Skeletal muscle tissue (tissue), 4 donors: ENCODE results near the gene ADCY7. TPM values are rescaled to one million over a fixed set of nuclear protein-coding genes. Genes with fewer than 3 reads are reported as not detected.

Experiments used
- H3K27ac ChIP-seq: one replicate; pipeline ENCODE4 v1.7.0; 2013; ENCODE audit warnings: mild to moderate bottlenecking, low read depth, low read length, inconsistent platforms
- H3K27me3 ChIP-seq, 3 donors: one replicate each; pipeline ENCODE4 v1.7.0; 2013; ENCODE audit warnings: low read length in 3 of 3; ENCODE audit not compliant: control insufficient read depth in 3 of 3, insufficient read depth in 3 of 3
- H3K36me3 ChIP-seq, 3 donors: one replicate each; pipeline ENCODE4 v1.7.0; 2013; ENCODE audit warnings: low read length in 3 of 3; ENCODE audit not compliant: control insufficient read depth in 3 of 3, insufficient read depth in 3 of 3
- H3K4me1 ChIP-seq, 3 donors: one replicate each; pipeline ENCODE4 v1.7.0; 2013; ENCODE audit warnings: low read length in 3 of 3, mild to moderate bottlenecking in 3 of 3; ENCODE audit not compliant: control insufficient read depth in 3 of 3, insufficient read depth in 3 of 3
- H3K4me3 ChIP-seq, 3 donors: one replicate each; pipeline ENCODE4 v1.7.0; 2013; ENCODE audit warnings: low read length in 3 of 3
- H3K9ac ChIP-seq, 3 donors: one replicate each; pipeline ENCODE4 v1.7.0; 2013; ENCODE audit warnings: low read length in 3 of 3, mild to moderate bottlenecking in 3 of 3, moderate library complexity in 2 of 3, low read depth in 1 of 3
- H3K9me3 ChIP-seq, 3 donors: one replicate each; pipeline ENCODE4 v1.7.0; 2013; ENCODE audit warnings: low read length in 3 of 3; ENCODE audit not compliant: control insufficient read depth in 3 of 3
- total RNA-seq: library from RNA; depleted of rRNA; stranded (reverse); fragments of >200 nt; gene quantifications from one replicate; pipeline ENCODE4 v1.2.3, GENCODE V29; 2014
- donor health status: Osteomylitis.

ADCY7 gene
- total RNA-seq, 1 donor from 2014 or later: 9.4 TPM

DNA sequence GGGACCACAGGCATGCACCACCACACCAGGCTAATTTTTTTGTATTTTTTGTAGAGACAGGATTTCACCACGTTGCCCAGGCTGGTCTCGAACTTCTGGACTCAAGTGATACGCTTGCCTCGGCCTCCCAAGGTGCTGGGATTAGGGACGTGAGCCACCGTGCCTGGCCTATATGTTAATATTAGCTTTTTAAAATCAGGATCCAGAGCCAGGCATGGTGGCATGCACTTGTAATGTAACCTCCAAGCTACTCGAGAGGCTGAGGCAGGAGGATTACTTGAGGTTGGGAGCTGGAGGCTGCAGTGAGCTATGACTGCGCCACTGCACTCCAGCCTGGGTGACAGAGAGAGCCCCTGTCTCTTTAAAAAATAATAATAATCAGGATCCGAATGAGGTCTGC, 8.5 kb upstream of the ADCY7 start:
- H3K27me3 ChIP-seq: peaks cover 7 to 17% (median 8%) of the 10 kb centered on the region in 3 donors
- H3K4me1 ChIP-seq: peaks cover 10 to 22% (median 17%) of the 10 kb centered on the region in 3 donors
- H3K4me3 ChIP-seq: no peak overlapping the region
- no peaks in the 10 kb centered on the region for H3K36me3 ChIP-seq
- H3K9me3 ChIP-seq: no peaks in the 10 kb centered on the region
- H3K9ac ChIP-seq: no peak overlapping the region
- no peak overlapping the region for H3K27ac ChIP-seq

GRCh38 chr16:50259334-50260205, 6.8 kb upstream of the ADCY7 start:
- H3K9ac ChIP-seq: peak overlapping the region in 2 of 3 donors; percentile 8 to 10
- no peak overlapping the region for H3K4me3 ChIP-seq
- H3K4me1 ChIP-seq: peaks cover 10 to 22% (median 16%) of the 10 kb centered on the region in 3 donors
- H3K27me3 ChIP-seq: peaks cover 8 to 23% (median 10%) of the 10 kb centered on the region in 3 donors
- no peaks in the 10 kb centered on the region for H3K36me3 ChIP-seq
- no peaks in the 10 kb centered on the region for H3K9me3 ChIP-seq
- no peak overlapping the region for H3K27ac ChIP-seq

DNA sequence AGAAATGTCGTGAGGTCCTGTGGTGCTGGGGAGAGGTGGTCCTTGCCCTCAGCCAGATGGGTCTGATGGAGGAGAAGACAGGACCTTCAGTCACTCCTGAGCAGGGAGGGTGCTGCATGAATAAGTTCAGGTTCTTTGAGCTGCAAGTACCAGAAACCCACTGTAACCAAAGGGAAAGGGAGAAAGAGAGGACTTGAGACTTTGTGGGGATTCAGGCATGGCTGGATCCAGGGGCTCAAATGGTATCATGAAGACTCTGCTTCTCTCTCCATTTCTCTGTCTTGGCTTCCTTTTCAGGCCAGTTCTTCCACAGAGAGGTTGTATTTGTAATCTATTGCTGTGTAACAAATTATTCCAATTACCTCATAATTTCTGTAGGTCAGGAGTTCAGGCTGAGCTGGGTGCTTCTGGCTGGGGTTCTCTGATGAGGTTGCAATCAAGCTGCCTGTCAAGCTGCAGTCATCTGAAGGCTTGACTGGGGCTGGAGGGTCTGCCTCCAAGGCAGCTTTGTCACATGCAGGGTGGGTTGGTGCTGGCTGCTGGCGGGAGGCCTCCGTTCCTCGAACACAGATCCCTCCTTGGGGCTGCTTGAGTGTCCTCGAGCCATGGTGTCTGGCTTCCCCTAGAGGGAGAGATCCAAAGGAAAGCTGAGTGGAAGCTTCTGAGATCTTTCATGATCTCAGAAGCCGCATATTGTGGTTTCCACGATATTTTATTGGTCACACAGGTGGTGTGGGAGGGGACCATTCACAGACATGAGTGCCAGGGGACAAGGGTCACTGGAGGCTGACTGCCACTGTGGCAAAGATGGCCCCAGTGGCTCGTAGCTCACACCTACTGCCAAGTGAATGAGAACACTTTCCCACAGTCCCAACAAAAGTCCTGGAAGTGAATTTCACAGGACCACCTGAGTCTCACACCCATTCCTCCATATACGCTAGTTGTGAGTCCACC, 5.9 kb upstream of the ADCY7 start:
- Histone ChIP-seq H3K27ac (no peak overlapping the region), H3K36me3 (no peaks in the 10 kb centered on the region), H3K9ac (no peak overlapping the region), H3K4me3 (no peak overlapping the region), H3K4me1 (peaks cover 10 to 22% (median 17%) of the 10 kb centered on the region in 3 donors), H3K27me3 (peaks cover 8 to 23% (median 10%) of the 10 kb centered on the region in 3 donors), H3K9me3 (no peaks in the 10 kb centered on the region)

DNA sequence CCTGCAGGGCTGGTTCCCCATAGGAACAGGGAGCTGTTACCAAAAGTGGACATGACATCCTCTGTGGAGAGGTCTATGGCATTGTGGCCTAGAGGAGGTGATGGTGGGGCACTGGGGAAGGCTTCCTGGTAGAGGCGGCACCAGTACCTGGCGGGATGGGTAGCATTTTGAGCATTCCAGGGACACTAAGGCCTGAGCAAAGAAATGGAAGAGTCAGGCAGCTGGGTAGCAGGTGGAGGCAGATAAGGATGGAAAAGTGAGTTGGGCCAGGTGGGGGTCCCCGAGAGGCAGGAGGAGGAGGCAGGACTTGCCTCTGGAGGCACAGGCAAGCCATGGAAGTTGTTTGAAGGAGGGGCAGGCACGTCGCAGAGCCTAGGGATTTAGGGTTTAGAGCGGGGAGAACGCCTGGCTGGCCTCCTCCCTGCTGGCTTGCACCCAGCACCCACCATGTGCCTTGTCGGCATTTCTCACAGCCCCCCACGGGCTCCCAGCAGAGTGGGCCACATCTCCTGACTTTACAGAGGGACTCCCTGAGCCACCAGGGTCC, 5.1 kb upstream of the ADCY7 start:
- Histone ChIP-seq H3K27me3 (peaks cover 8 to 23% (median 10%) of the 10 kb centered on the region in 3 donors), H3K4me1 (peaks cover 10 to 25% (median 22%) of the 10 kb centered on the region in 3 donors), H3K9me3 (no peaks in the 10 kb centered on the region), H3K9ac (no peak overlapping the region), H3K4me3 (no peak overlapping the region), H3K27ac (no peak overlapping the region), H3K36me3 (no peaks in the 10 kb centered on the region)

GRCh38 chr16:50261707-50262235, 4.6 kb upstream of the ADCY7 start:
- H3K9ac ChIP-seq: no peak overlapping the region
- peaks cover 12 to 26% (median 22%) of the 10 kb centered on the region in 3 donors for H3K4me1 ChIP-seq
- H3K27me3 ChIP-seq: peaks cover 8 to 23% (median 10%) of the 10 kb centered on the region in 3 donors
- no peaks in the 10 kb centered on the region for H3K9me3 ChIP-seq
- peak overlapping the region; percentile 7 for H3K27ac ChIP-seq
- peak overlapping the region in 1 of 3 donors; percentile 7 for H3K4me3 ChIP-seq
- no peaks in the 10 kb centered on the region for H3K36me3 ChIP-seq

- Histone ChIP-seq H3K27ac (no peak overlapping the region), H3K36me3 (no peaks in the 10 kb centered on the region)
These were observed 3.1 kb upstream of the ADCY7 start for GRCh38 chr16:50263060-50263909.

DNA sequence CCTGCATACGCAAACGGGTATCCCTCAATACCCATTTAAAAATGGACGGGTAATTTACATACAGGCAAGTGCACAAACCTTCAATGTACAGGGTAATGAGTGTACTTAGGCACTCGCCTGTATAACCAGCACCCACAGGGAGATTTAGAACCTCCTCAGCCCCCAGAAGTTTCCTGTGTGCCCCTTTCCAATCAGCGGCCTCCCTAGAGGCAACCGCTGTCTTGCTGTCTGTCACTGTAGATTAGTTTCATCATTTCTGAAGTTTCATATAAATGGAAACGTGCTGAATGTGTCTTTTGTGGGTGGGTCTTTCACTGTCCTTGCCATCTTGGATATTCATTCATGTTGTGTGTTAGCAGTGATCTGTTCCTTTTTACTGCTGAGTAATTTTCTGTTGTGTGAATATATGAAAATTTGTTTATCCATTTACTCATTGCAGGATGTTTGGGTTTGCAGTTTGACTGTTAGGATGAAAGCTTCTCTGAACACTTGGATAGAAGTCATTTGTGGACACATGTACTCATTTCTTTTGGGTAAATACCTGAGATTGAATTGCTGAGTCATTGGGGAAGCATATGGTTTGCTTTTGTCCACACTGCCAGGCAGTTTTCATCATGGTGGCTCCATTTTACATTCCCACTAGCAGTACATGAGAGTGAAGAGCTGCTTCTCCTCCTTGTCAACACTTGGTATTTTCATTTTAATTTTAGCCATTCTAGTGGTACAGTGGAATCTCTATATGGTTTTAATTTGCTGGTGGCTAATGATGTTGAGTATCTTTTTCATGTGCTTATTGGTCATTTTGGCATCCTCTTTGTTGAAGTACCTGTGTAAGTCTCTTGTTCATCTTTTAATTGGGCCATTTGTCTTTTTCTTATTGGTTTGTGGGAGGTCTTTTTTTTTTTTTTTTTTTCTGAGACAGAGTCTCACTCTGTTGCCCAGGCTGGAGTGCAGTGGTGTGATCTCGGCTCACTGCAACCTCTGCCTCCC, 2.1 kb upstream of the ADCY7 start:
- H3K9me3 ChIP-seq: no peaks in the 10 kb centered on the region
- no peaks in the 10 kb centered on the region for H3K36me3 ChIP-seq
- H3K4me1 ChIP-seq: peaks cover 12 to 30% (median 24%) of the 10 kb centered on the region in 3 donors
- no peak overlapping the region for H3K27ac ChIP-seq
- no peak overlapping the region for H3K4me3 ChIP-seq
- H3K9ac ChIP-seq: no peak overlapping the region
- peaks cover 8 to 26% (median 10%) of the 10 kb centered on the region in 3 donors for H3K27me3 ChIP-seq

More at GRCh38 chr16:50263060-50263909, 3.1 kb upstream of the ADCY7 start:
- Histone ChIP-seq H3K9ac (no peak overlapping the region), H3K4me3 (no peak overlapping the region), H3K4me1 (peaks cover 12 to 30% (median 24%) of the 10 kb centered on the region in 3 donors), H3K27me3 (peaks cover 8 to 27% (median 10%) of the 10 kb centered on the region in 3 donors), H3K9me3 (no peaks in the 10 kb centered on the region)

DNA sequence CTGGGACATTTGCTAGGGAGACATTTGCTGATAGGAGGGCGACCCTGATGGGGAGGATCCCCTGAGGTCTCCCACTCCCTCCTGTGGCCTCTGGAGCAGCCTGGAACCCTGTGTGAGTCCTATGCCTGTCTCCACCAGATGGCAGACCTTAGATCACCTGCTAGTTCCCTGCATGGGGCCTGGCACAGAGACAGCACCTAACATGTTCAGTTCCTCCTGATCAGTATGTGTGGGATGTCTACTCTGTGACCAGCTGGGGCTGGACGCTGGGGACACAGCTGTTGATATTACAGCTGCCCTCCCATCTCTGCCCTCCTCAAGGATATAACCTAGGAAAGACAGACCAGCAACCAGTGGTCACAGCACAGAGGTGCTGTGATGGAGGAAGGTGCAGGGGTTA, 1.1 kb upstream of the ADCY7 start:
- Histone ChIP-seq H3K4me3 (no peak overlapping the region), H3K36me3 (no peaks in the 10 kb centered on the region), H3K27me3 (peaks cover 5 to 17% (median 8%) of the 10 kb centered on the region in 3 donors), H3K9ac (no peak overlapping the region), H3K9me3 (no peaks in the 10 kb centered on the region), H3K4me1 (peaks cover 3 to 23% (median 15%) of the 10 kb centered on the region in 3 donors), H3K27ac (no peak overlapping the region)
